ENCODE data around the gene EDIL3. TPM values are rescaled to one million over a fixed set of nuclear protein-coding genes. Genes with fewer than 3 reads are reported as not detected.

EDIL3 gene
- total and polyA plus RNA-seq, 2 donors (not counting 3 experiments of a cell fraction or from before 2014, with no cell fraction given), result 9.1 to 28.8 TPM

- H3K27me3 ChIP-seq (ENCODE audit: control insufficient read depth in 2 of 2, insufficient read depth in 2 of 2, low read length in 2 of 2), result no peaks in the 10 kb centered on the region
- no peaks in the 10 kb centered on the region for H3K9me1 ChIP-seq (replicated peaks; ENCODE audit: control insufficient read depth, extremely low read depth, insufficient read depth, low read length)
- H2AFZ ChIP-seq (ENCODE audit: low read depth, low read length), result no peak overlapping the region
- no peak overlapping the region for H3K27ac ChIP-seq (ENCODE audit: insufficient read depth, low read depth, low read length)
- BruUV-seq (replicated peaks), result no TSS peak
- H3K79me2 ChIP-seq (ENCODE audit: control insufficient read depth, insufficient read depth, low read length), result no peaks in the 10 kb centered on the region
- FAIRE-seq, result no peak
- no peaks in the 10 kb centered on the region for H4K20me1 ChIP-seq (replicated peaks; ENCODE audit: control insufficient read depth, extremely low read depth, insufficient read depth, low read length)
- no peaks in the 10 kb centered on the region for H3K4me1 ChIP-seq (ENCODE audit: control insufficient read depth, extremely low read depth, insufficient read depth, low read length)
- DNase-seq (ENCODE audit: low read depth, low spot score), result no peak
- ChIA-PET POLR2A (no interaction called here), CTCF (no interaction called here)
- no peak overlapping the region for H3K9ac ChIP-seq (replicated peaks; ENCODE audit: extremely low read depth, insufficient read depth, low read length)
- TF ChIP-seq, protein P1, sequence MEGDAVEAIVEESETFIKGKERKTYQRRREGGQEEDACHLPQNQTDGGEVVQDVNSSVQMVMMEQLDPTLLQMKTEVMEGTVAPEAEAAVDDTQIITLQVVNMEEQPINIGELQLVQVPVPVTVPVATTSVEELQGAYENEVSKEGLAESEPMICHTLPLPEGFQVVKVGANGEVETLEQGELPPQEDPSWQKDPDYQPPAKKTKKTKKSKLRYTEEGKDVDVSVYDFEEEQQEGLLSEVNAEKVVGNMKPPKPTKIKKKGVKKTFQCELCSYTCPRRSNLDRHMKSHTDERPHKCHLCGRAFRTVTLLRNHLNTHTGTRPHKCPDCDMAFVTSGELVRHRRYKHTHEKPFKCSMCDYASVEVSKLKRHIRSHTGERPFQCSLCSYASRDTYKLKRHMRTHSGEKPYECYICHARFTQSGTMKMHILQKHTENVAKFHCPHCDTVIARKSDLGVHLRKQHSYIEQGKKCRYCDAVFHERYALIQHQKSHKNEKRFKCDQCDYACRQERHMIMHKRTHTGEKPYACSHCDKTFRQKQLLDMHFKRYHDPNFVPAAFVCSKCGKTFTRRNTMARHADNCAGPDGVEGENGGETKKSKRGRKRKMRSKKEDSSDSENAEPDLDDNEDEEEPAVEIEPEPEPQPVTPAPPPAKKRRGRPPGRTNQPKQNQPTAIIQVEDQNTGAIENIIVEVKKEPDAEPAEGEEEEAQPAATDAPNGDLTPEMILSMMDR (IDR thresholded peaks at IDR 0.05; ENCODE audit: extremely low read depth in 1 of 2, insufficient read depth in 1 of 2, low read depth in 1 of 2, low read length in 2 of 2), result no peak
- TF ChIP-seq POLR2A (IDR thresholded peaks at IDR 0.05; ENCODE audit: low read depth, low read length) (no peak), EZH2 (IDR thresholded peaks at IDR 0.05; ENCODE audit: borderline replicate concordance, low read depth, low read length, severe bottlenecking) (no peak), MAX (IDR thresholded peaks at IDR 0.05; ENCODE audit: insufficient read depth, insufficient read length) (no peak), POLR2AphosphoS5 (IDR thresholded peaks at IDR 0.05; ENCODE audit: insufficient read depth, low read depth, low read length) (no peak), GATA2 (IDR thresholded peaks at IDR 0.05; ENCODE audit: insufficient read depth, insufficient read length, low read depth, low read length) (no peak), JUN (IDR thresholded peaks at IDR 0.05; ENCODE audit: borderline replicate concordance, insufficient read depth, insufficient read length, low read depth) (no peak)
- no peaks in the 10 kb centered on the region for H3K9me3 ChIP-seq (replicated peaks; ENCODE audit: control insufficient read depth, insufficient read depth, low read length)
- no peak overlapping the region for H3K4me2 ChIP-seq (ENCODE audit: insufficient read depth, low read length)
- intact Hi-C loops (cut with micrococcal nuclease), result no loop called here
- H3K4me3 ChIP-seq (replicated peaks in 1 of 3; ENCODE audit: insufficient read depth in 1 of 3, low read depth in 1 of 3, low read length in 3 of 3), result no peak overlapping the region
- dilution Hi-C loops (cut with MboI; ENCODE audit: extremely low pct_ligation_motif_present, low sequenced_read_pairs), result no loop called here
- H3K36me3 ChIP-seq (ENCODE audit: control insufficient read depth in 2 of 2, extremely low read depth in 1 of 2, insufficient read depth in 2 of 2, low read length in 2 of 2), result no peaks in the 10 kb centered on the region
Observed at GRCh38 chr5:84228266-84228665, 156.4 kb downstream of the EDIL3 start.
